Heart right ventricle (tissue), 16 donors: ENCODE results near the gene DEPDC1B. TPM values are rescaled to one million over a fixed set of nuclear protein-coding genes. Genes with fewer than 3 reads are reported as not detected.
"Not testable (repeated sequence)": the region's sequence is repeated elsewhere in the genome, so short reads cannot be mapped to it uniquely, and the experiment has no call there.

ENCODE experiments used
- ATAC-seq, 8 donors: fragments of 200-7000 bp; cut with Tn5 transposase; one replicate each; pipeline ENCODE4 v1.9.1; 2020; ENCODE audit warnings: mild to moderate bottlenecking in 8 of 8, moderate library complexity in 8 of 8, moderate number of reproducible peaks in 1 of 8
- DNase-seq, 2 donors: peaks; one replicate each; pipeline ENCODE4 v3.0.0-alpha.2; 2020
- H3K27ac ChIP-seq, 10 donors: fragments of 200-600 bp; sonication (generic) in 2 of 10; one replicate each; pipeline versions ENCODE4 v1.5.0 to v1.8.0; 2020 to 2022; ENCODE audit warnings: mild to moderate bottlenecking in 3 of 10
- H3K27me3 ChIP-seq, 7 donors: fragments of 200-600 bp; one replicate each; pipeline ENCODE4 v1.8.0; 2021 to 2022; ENCODE audit warnings: mild to moderate bottlenecking in 2 of 7
- H3K36me3 ChIP-seq, 9 donors: fragments of 200-600 bp; sonication (generic) in 1 of 9; one replicate each; pipeline versions ENCODE4 v1.5.0 to v1.8.0; 2020 to 2022; ENCODE audit warnings: mild to moderate bottlenecking in 2 of 9
- H3K4me1 ChIP-seq, 9 donors: fragments of 200-600 bp; sonication (generic) in 1 of 9; one replicate each; pipeline versions ENCODE4 v1.5.0 to v1.8.0; 2020 to 2022; ENCODE audit warnings: mild to moderate bottlenecking in 4 of 9
- H3K4me3 ChIP-seq, 10 donors: fragments of 200-600 bp; sonication (generic) in 2 of 10; one replicate each; pipeline versions ENCODE4 v1.5.0 to v1.8.0; 2020 to 2022; ENCODE audit warnings: mild to moderate bottlenecking in 7 of 10, moderate library complexity in 2 of 10
- H3K9me3 ChIP-seq, 11 donors: fragments of 200-600 bp in 10 of 11; sonication (generic) in 2 of 11; one replicate each; pipeline versions ENCODE4 v1.5.0 to v1.8.0; 2013 to 2022; ENCODE audit warnings: mild to moderate bottlenecking in 2 of 11, control low read depth in 1 of 11, moderate library complexity in 1 of 11
- WGBS, 2 donors: extraction: QIAGEN DNeasy Blood & Tissue Kit; methylation state at CpG; one replicate each; pipeline ENCODE4 v1.1.7; 2013; ENCODE audit warnings: inconsistent platforms in 1 of 2; 5-methylcytosine and 5-hydroxymethylcytosine counted together
- intact Hi-C, 10 donors: fragments of 100-400 bp; cut with DNase I; formaldehyde crosslinking; loops; one replicate each; pipeline versions ENCODE4 v1.11.1 to v1.14.2; 2022
- polyA plus RNA-seq, 2 donors: library from polyadenylated mRNA; stranded (reverse); fragments of 200-250 nt; gene quantifications; one replicate each; pipeline ENCODE4 v1.2.3, GENCODE V29; 2013
- total RNA-seq, 10 donors: library from RNA; stranded (reverse); fragmentation: NEBNext Ultra II Directional in 3 of 10; extraction: Animal tissue kit (Norgen Biotek cat#: 25700) in 3 of 10; gene quantifications; one replicate each; pipeline versions ENCODE4 v1.2.1 to v1.2.4, GENCODE V29; 2021 to 2023
- TF ChIP-seq, protein P1 (sequence below), 9 donors: fragments of 200-600 bp; sonication (generic) in 2 of 9; IDR thresholded peaks; one replicate each; pipeline versions ENCODE4 v1.5.0 to v1.8.0; 2021 to 2022; ENCODE audit warnings: antibody characterized with exemption in 9 of 9, mild to moderate bottlenecking in 5 of 9, moderate library complexity in 1 of 9
- donor health status: Arrhythmogenic right ventricular cardiomyopathy.
- donor health status: ischemic (EF 13 %, LVEDD 7.1; RV severe dilation, severe dysfunction).
- donor health status: healthy with polysubstance abuse.
- donor health status: DM: no; HTN: yes; CAD: no.
- donor health status: DM: no; HTN: no; CAD: no.
- donor health status: ischemic (EF 25% LVEDD 6.9; RV normal size, moderate dysfunction).
- donor health status: ischemic (EF 25% LVEDD 5.7; RV mildly dilated, moderate dysfunction).
- donor health status: healthy.
- donor health status: DM: yes; HTN: yes; CAD: no.
- donor health status: Ischemic cardiomyopathy.
- donor health status: ischemic (EF 35%, LVEDD 5.7; RV mildly dilated, moderate dysfunction).
- donor health status: nonischemic (EF 11% LVEDD 7.7; RV severe dilation, severe dysfunction).
- donor health status: DM: yes; HTN: yes; CAD: no.
- donor health status: PGD.
- donor health status: ischemic (EF 29% LVEDD 5.4; RV normal size, mild dysfunction).
- donor health status: nonischemic (EF 23%, LVEDD 6.1; RV moderate dilation, normal function).

Gene DEPDC1B
- total and polyA plus RNA-seq, 12 donors = 0.04 to 1.1 (median 0.46) TPM; not detected in 7

DNA sequence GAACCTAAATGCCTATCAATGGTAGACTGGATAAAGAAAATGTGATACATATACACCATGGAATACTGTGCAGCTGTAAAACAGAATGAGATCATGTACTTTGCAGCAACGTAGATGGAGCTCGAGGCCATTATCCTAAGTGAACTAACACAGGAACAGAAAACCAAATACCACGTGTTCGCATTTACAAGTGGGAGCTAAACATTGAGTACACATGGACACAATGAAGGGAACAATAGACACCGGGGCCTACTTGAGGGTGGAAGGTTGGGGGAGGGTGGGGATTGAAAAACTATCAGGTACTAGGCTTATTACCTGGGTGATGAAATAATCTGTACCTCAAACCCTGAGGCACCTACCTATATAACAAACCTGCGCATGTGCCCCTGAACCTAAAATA, 22.4 kb upstream of the DEPDC1B start:
- H3K27ac ChIP-seq = no peak overlapping the region
- TF ChIP-seq, protein P1, sequence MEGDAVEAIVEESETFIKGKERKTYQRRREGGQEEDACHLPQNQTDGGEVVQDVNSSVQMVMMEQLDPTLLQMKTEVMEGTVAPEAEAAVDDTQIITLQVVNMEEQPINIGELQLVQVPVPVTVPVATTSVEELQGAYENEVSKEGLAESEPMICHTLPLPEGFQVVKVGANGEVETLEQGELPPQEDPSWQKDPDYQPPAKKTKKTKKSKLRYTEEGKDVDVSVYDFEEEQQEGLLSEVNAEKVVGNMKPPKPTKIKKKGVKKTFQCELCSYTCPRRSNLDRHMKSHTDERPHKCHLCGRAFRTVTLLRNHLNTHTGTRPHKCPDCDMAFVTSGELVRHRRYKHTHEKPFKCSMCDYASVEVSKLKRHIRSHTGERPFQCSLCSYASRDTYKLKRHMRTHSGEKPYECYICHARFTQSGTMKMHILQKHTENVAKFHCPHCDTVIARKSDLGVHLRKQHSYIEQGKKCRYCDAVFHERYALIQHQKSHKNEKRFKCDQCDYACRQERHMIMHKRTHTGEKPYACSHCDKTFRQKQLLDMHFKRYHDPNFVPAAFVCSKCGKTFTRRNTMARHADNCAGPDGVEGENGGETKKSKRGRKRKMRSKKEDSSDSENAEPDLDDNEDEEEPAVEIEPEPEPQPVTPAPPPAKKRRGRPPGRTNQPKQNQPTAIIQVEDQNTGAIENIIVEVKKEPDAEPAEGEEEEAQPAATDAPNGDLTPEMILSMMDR (IDR thresholded peaks at IDR 0.05) = no peak
- no peaks in the 10 kb centered on the region for H3K36me3 ChIP-seq
- no peak for DNase-seq
- H3K4me3 ChIP-seq = no peak overlapping the region
- intact Hi-C loops = no loop called here
- H3K4me1 ChIP-seq = no peaks in the 10 kb centered on the region
- 77 to 78% methylated on average over 6 of the region's 6 CpGs for WGBS, 2 donors
- ATAC-seq = no peak
- no peaks in the 10 kb centered on the region for H3K27me3 ChIP-seq
- no peaks in the 10 kb centered on the region for H3K9me3 ChIP-seq

DNA sequence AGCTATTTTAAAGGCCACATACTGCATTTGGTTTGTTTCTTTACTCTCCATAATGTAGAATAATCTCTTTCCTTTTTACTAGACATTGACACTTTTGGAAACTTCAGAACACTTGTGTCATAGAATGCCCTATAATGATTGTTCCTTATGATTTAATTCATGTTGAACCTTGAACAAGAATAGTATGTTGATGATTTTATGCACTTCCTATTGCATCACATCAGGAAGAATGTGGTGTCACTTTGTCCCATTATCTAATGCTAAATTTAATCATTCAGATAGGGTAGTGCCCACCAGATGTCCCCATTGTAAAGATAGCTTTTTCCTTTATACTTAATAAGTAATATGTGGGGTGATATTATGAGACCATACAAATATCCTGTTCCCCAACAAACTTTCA, 19.4 kb upstream of the DEPDC1B start:
- TF ChIP-seq, protein P1 (IDR thresholded peaks at IDR 0.05) = no peak
- DNase-seq = no peak
- Histone ChIP-seq H3K36me3 (no peaks in the 10 kb centered on the region), H3K9me3 (peaks cover 0 to 7% (median 0%) of the 10 kb centered on the region in 11 donors), H3K27ac (no peak overlapping the region), H3K27me3 (peaks cover 0 to 3% (median 0%) of the 10 kb centered on the region in 7 donors), H3K4me1 (no peaks in the 10 kb centered on the region), H3K4me3 (no peak overlapping the region)
- intact Hi-C loops = no loop called here
- no peak for ATAC-seq

DNA sequence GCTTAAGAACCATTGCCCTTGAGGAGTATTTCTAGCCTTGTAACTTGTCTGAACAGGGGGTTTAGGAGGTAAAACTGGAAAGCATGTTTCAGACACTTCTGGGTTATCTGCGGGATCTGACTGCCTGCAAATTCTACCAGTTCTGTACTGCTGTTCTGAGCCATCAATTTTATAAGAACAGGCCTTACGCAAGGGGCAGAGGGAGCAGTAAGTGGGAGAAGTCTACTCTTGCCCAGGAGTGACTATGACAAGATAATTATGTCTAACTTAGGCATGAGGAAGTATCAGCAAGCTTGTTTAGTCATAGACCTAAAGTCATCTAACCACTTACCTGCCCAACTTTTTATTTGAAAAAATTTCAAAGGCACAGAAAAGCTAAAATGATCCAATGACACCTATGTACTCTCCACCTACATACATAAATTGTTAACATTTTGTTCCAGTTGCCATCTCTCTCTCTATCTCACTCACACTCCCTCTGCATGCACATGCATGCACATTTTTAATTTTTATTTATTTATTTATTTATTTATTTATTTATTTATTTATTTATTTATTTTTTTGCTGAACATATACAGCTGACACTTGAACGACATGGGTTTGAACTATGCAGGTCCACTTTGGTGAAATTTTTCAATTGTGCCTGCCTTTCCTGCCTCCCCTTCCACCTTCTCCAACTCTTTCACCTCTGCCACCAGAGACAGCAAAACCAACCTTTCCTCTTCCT, 18.4 kb upstream of the DEPDC1B start:
- no peak overlapping the region for H3K27ac ChIP-seq
- WGBS, 2 donors = 86 to 96% methylated on average over 3 of the region's 3 CpGs
- intact Hi-C loops = no loop called here
- no peaks in the 10 kb centered on the region for H3K4me1 ChIP-seq
- peaks cover 0 to 3% (median 0%) of the 10 kb centered on the region in 7 donors for H3K27me3 ChIP-seq
- H3K4me3 ChIP-seq = no peak overlapping the region
- TF ChIP-seq, protein P1 (IDR thresholded peaks at IDR 0.05) = no peak
- H3K36me3 ChIP-seq = no peaks in the 10 kb centered on the region
- H3K9me3 ChIP-seq = peaks cover 0 to 7% (median 0%) of the 10 kb centered on the region in 11 donors
- DNase-seq (no peak), ATAC-seq (no peak)

DNA sequence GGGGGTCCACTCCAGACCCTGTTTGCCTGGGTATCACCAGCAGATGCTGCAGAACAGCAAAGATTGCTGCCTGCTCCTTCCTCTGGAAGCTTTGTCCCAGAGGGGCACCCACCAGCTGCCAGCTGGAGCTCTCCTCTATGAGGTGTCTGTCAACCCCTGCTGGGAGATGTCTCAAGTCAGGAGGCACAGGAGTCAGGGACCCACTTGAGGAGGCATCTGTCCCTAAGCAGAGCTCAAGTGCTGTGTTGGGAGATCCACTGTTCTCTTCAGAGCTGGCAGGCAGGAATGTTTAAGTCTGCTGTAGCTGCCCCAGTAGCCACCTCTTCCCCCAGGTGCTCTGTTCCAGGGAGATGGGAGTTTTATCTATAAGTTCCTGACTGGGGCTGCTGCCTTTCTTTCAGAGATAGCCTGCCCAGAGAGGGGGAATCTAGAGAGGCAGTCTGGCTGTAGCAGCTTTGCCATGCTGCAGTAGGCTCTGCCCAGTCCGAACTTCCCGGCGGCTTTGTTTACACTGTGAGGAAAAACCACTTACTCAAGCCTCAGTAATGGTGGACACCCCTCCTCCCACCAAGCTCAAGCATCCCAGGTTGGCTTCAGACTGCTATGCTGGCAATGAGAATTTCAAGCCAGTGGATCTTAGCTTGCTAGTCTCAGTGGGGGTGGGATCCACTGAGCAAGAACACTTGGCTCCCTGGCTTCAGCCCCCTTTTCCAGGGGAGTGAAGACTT, 15.4 kb upstream of the DEPDC1B start:
- DNase-seq, H3K27me3 ChIP-seq, ATAC-seq, H3K27ac ChIP-seq, intact Hi-C loops, H3K4me3 ChIP-seq, H3K36me3 ChIP-seq, H3K4me1 ChIP-seq: not testable (repeated sequence)
- peaks cover 0 to 17% (median 0%) of the 10 kb centered on the region in 11 donors for H3K9me3 ChIP-seq
- 60 to 90% methylated on average over 3 of the region's 3 CpGs for WGBS, 2 donors

DNA sequence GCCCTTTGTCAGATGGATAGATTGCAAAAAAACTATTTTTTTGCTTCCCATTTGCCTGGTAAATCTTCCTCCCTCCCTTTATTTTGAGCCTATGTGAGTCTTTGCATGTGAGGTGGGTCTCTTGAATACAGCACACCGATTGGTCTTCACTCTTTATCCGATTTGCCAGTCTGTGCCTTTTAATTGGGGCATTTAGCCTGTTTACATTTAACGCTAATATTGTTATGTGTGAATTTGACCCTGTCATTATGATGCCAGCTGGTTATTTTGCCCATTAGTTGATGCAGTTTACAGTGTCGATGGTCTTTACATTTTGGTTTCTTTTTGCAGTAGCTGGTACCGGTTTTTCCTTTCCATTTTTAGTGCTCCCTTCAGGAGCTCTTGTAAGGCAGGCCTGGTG, 13.0 kb upstream of the DEPDC1B start:
- H3K4me3 ChIP-seq = no peak overlapping the region
- H3K4me1 ChIP-seq = no peaks in the 10 kb centered on the region
- 89 to 93% methylated on average over 5 of the region's 5 CpGs for WGBS, 2 donors
- H3K27me3 ChIP-seq = peaks cover 0 to 3% (median 0%) of the 10 kb centered on the region in 7 donors
- intact Hi-C loops = no loop called here
- peaks cover 0 to 17% (median 0%) of the 10 kb centered on the region in 11 donors for H3K9me3 ChIP-seq
- ATAC-seq = no peak
- TF ChIP-seq, protein P1 (IDR thresholded peaks at IDR 0.05) = no peak
- no peak for DNase-seq
- H3K36me3 ChIP-seq = no peaks in the 10 kb centered on the region
- H3K27ac ChIP-seq = no peak overlapping the region

DNA sequence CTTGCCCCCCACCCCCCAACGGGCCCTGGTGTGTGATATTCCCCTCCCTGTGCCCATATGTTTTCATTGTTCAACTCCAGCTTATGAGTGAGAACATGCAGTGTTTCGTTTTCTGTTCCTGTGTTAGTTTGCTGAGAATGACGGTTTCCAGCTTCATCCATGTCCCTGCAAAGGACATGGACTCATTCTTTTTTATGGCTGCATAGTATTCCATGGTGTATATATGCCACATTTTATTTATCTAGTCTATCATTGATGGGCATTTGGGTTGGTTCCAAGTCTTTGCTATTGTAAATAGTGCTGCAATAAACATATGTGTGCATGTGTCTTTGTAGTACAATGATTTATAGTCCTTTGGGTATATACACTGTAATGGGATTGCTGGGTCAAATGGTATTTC, 11.9 kb upstream of the DEPDC1B start:
- ATAC-seq = not testable (repeated sequence)
- WGBS, 2 donors = 80% methylated on average over 3 of the region's 3 CpGs

More for the DNA sequence above, 11.9 kb upstream of the DEPDC1B start:
- DNase-seq, H3K4me1 ChIP-seq, H3K27me3 ChIP-seq, H3K4me3 ChIP-seq, H3K27ac ChIP-seq, H3K36me3 ChIP-seq, intact Hi-C loops: not testable (repeated sequence)
- peaks cover 0 to 17% (median 0%) of the 10 kb centered on the region in 11 donors for H3K9me3 ChIP-seq
